Measurements from ENCODE around the gene TSHZ2. TPM values are rescaled to one million over a fixed set of nuclear protein-coding genes. Genes with fewer than 3 reads are reported as not detected.
A peak's percentile ranks its signal among the peaks of the same experiment; 100 is the strongest.

Gene TSHZ2
- total RNA-seq, 2 experiments from 2014 or later: 34.1 to 37.8 TPM

DNA sequence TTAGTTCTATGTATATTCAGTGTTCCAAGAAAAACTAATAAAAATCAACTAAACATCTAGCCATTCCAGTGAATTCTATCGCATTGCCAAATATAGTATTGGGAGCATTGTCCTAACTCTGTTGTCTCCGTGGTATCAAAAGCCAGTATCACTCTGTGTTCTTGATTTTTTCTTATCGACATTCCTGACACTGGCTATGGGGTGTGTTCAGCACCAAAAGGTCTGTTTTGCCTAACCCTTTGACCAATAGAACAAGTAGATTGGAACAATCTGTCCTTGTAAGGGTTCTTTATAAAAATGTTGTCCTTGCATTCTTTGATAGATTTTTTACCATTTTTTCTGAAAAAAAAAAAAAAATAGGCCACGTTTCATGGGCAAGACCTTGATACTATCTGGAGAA, 161.5 kb downstream of the TSHZ2 start:
- no peak overlapping the region for H3K4me3 Mint-ChIP-seq
- CTCF ChIA-PET: interaction anchor here (1.0 kb wide), 1 partner anchor 82 kb away, joined by 3 read pairs; no protein-coding TSS in a partner anchor
- H3K27ac Mint-ChIP-seq: no peak overlapping the region
- H3K36me3 Mint-ChIP-seq (ENCODE audit: low read depth): peaks cover 17% of the 10 kb centered on the region
- no peaks in the 10 kb centered on the region for H3K27me3 Mint-ChIP-seq (ENCODE audit: low read depth)
- H3K4me1 Mint-ChIP-seq (ENCODE audit: low read depth): peaks cover 53% of the 10 kb centered on the region
- no peak for DNase-seq
- no peaks in the 10 kb centered on the region for H3K9me3 Mint-ChIP-seq
- intact Hi-C loops (cut with micrococcal nuclease): no loop called here

DNA sequence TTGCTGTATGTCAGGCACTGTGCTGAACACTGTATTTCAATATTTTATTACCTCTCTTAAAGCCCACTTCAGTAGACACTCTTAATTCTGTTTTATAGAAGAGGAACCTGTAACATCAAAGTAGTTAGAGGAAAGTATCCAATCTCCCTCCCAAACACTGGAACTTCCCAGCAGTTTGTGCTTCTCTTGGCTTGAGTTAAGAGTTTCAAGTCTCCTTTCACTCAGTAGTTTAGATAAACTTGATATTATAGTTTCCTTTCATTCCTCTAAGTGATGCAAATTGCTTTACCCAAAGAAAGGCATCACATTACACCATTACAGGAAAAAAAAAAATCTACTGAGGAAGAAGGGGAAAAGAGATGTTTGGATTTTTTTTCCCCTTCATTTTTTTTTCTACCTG, 164.3 kb downstream of the TSHZ2 start:
- Mint-ChIP-seq H3K4me3 (no peak overlapping the region), H3K27ac (no peak overlapping the region), H3K4me1 (ENCODE audit: low read depth) (peaks cover 60% of the 10 kb centered on the region), H3K36me3 (ENCODE audit: low read depth) (peaks cover 21% of the 10 kb centered on the region), H3K9me3 (no peaks in the 10 kb centered on the region), H3K27me3 (ENCODE audit: low read depth) (no peaks in the 10 kb centered on the region)
- DNase-seq: no peak
- intact Hi-C loops (cut with micrococcal nuclease): no loop called here
- CTCF ChIA-PET: no interaction called here

DNA sequence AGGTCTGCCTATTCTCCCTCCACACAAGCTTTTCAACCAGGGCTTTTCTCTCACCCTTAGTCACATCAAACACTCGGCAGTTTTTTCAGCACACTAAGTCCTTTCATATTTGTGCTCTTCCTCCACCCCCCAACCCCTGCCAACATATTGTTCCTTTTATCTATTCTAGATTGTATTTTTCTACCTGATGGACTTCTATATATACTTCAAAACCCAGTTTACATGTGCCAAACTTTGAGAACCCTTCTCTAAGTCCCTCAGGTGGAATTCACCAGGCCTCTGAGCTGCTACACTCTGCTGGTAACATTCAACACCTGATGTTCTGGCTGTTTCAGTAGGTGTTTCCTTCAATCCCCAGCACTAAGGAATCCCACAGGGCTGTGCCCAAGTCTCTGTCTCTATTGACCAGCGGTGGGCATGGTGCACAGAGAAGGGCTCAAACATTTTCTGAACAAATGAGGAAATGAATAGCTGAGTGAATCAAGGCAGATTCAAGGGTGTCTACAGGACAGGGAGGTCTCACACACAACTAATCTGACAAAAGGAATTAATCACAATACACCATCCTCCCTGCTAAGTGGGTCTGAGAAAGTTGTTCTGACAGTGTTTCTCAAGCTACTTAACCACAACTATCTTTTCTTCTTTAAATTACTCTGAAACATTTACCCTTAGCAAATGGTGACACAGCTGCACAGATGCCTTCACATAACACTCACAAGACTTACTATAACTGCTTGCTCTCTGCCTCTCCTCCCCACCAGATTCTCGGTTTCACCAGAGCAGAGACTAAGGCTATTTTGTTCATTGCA, 166.5 kb downstream of the TSHZ2 start:
- Mint-ChIP-seq H3K36me3 (ENCODE audit: low read depth) (peaks cover 27% of the 10 kb centered on the region), H3K4me3 (no peak overlapping the region), H3K27ac (peak overlapping the region; percentile 87), H3K27me3 (ENCODE audit: low read depth) (no peaks in the 10 kb centered on the region), H3K4me1 (ENCODE audit: low read depth) (peaks cover 56% of the 10 kb centered on the region), H3K9me3 (no peaks in the 10 kb centered on the region)
- CTCF ChIA-PET: interaction anchor here (1.0 to 1.1 kb wide), 3 partner anchors 9 to 78 kb away, joined by 3 to 4 read pairs (median 3); no protein-coding TSS in a partner anchor
- intact Hi-C loops (cut with micrococcal nuclease): loop anchor here (2.0 kb wide), 1 partner anchor 164 kb away; no protein-coding TSS in a partner anchor
- DNase-seq: peak; percentile 62

- H3K27me3 Mint-ChIP-seq (ENCODE audit: low read depth): no peaks in the 10 kb centered on the region
- H3K27ac Mint-ChIP-seq: peak overlapping the region; percentile 3
- H3K4me3 Mint-ChIP-seq: no peak overlapping the region
- CTCF ChIA-PET: no interaction called here
- DNase-seq: no peak
- peaks cover 21% of the 10 kb centered on the region for H3K36me3 Mint-ChIP-seq (ENCODE audit: low read depth)
- intact Hi-C loops (cut with micrococcal nuclease): loop anchor here (10.0 kb wide), 1 partner anchor 793 kb away; no protein-coding TSS in a partner anchor
- H3K9me3 Mint-ChIP-seq: no peaks in the 10 kb centered on the region
- H3K4me1 Mint-ChIP-seq (ENCODE audit: low read depth): peaks cover 75% of the 10 kb centered on the region
These were observed 169.3 kb downstream of the TSHZ2 start for GRCh38 chr20:53141201-53142050.

- peak overlapping the region; percentile 50 for H3K27ac Mint-ChIP-seq
- H3K27me3 Mint-ChIP-seq (ENCODE audit: low read depth): no peaks in the 10 kb centered on the region
- H3K9me3 Mint-ChIP-seq: no peaks in the 10 kb centered on the region
- H3K4me3 Mint-ChIP-seq: no peak overlapping the region
- H3K4me1 Mint-ChIP-seq (ENCODE audit: low read depth): peaks cover 76% of the 10 kb centered on the region
- CTCF ChIA-PET: no interaction called here
- peaks cover 20% of the 10 kb centered on the region for H3K36me3 Mint-ChIP-seq (ENCODE audit: low read depth)
- DNase-seq: no peak
- intact Hi-C loops (cut with micrococcal nuclease): loop anchor here (10.0 kb wide), 1 partner anchor 792 kb away; no protein-coding TSS in a partner anchor
These were observed 170.3 kb downstream of the TSHZ2 start for GRCh38 chr20:53142225-53143127.

- DNase-seq: peak; percentile 73
- H3K36me3 Mint-ChIP-seq (ENCODE audit: low read depth): peaks cover 11% of the 10 kb centered on the region
- intact Hi-C loops (cut with micrococcal nuclease): loop anchor here (1.0 to 10.0 kb wide), 9 partner anchors 8 to 788 kb away; no protein-coding TSS in a partner anchor
- H3K9me3 Mint-ChIP-seq: no peaks in the 10 kb centered on the region
- no peaks in the 10 kb centered on the region for H3K27me3 Mint-ChIP-seq (ENCODE audit: low read depth)
- H3K4me1 Mint-ChIP-seq (ENCODE audit: low read depth): peaks cover 80% of the 10 kb centered on the region
- CTCF ChIA-PET: interaction anchor here (0.7 to 1.5 kb wide), 6 partner anchors 8 to 171 kb away, joined by 3 to 4 read pairs (median 3); no protein-coding TSS in a partner anchor
- H3K4me3 Mint-ChIP-seq: peak overlapping the region; percentile 17
- peak overlapping the region; percentile 87 for H3K27ac Mint-ChIP-seq
These were observed 174.2 kb downstream of the TSHZ2 start for GRCh38 chr20:53146201-53146891.

GRCh38 chr20:53148771-53149147, 176.6 kb downstream of the TSHZ2 start:
- intact Hi-C loops (cut with micrococcal nuclease): loop anchor here (5.0 to 10.0 kb wide), 2 partner anchors 746 to 786 kb away; no protein-coding TSS in a partner anchor

DNA sequence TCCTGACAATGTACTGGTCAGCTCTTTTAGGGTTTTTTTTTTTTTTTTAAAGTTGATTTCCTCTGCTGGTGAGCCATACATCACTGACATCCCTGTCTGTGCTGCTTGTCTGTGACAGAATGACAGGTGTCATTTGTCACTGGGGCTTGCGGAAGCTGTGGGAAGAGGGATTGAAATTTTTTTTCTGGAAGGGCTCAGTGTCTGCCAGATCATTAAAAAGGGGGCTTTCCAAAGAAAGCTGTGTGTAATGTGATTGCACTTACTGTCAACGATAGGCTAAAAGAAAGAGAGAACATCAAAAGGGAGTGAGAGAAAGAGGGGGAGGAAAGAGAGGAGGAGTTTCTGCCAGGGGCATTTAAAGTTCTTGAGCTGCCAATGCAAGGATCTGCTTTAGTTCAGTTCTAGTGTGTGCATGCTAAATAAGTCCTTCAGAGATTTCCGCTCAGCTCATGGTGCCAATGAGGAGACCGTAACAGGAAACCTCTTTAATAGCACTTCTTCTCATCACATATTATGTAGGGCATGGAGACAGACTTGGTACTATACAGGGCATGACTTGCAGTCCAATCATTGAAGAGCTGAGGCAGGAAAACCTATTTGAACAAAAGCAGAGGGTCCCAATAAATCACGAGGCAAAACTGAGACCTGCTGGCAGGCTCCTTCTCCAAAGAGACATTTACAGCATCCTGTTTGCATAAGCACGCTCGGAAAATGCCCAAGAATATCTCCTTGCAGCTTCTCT, 177.2 kb downstream of the TSHZ2 start:
- peaks cover 77% of the 10 kb centered on the region for H3K4me1 Mint-ChIP-seq (ENCODE audit: low read depth)
- no peaks in the 10 kb centered on the region for H3K27me3 Mint-ChIP-seq (ENCODE audit: low read depth)
- no peaks in the 10 kb centered on the region for H3K9me3 Mint-ChIP-seq
- H3K27ac Mint-ChIP-seq: peak overlapping the region; percentile 73
- intact Hi-C loops (cut with micrococcal nuclease): loop anchor here (5.0 to 10.0 kb wide), 2 partner anchors 747 to 785 kb away; no protein-coding TSS in a partner anchor
- no peak for DNase-seq
- H3K4me3 Mint-ChIP-seq: peak overlapping the region; percentile 37
- H3K36me3 Mint-ChIP-seq (ENCODE audit: low read depth): peaks cover 4% of the 10 kb centered on the region
- CTCF ChIA-PET: interaction anchor here (0.6 to 1.1 kb wide), 3 partner anchors 25 to 147 kb away, joined by 3 to 4 read pairs (median 3); no protein-coding TSS in a partner anchor

More at GRCh38 chr20:53148771-53149147, 176.6 kb downstream of the TSHZ2 start:
- no peaks in the 10 kb centered on the region for H3K9me3 Mint-ChIP-seq
- H3K27me3 Mint-ChIP-seq (ENCODE audit: low read depth): no peaks in the 10 kb centered on the region
- H3K4me1 Mint-ChIP-seq (ENCODE audit: low read depth): peaks cover 78% of the 10 kb centered on the region
- DNase-seq: no peak
- H3K27ac Mint-ChIP-seq: peak overlapping the region; percentile 73
- CTCF ChIA-PET: interaction anchor here (0.6 to 1.1 kb wide), 2 partner anchors 26 to 146 kb away, joined by 3 to 4 read pairs; no protein-coding TSS in a partner anchor
- peak overlapping the region; percentile 37 for H3K4me3 Mint-ChIP-seq
- peaks cover 4% of the 10 kb centered on the region for H3K36me3 Mint-ChIP-seq (ENCODE audit: low read depth)

DNA sequence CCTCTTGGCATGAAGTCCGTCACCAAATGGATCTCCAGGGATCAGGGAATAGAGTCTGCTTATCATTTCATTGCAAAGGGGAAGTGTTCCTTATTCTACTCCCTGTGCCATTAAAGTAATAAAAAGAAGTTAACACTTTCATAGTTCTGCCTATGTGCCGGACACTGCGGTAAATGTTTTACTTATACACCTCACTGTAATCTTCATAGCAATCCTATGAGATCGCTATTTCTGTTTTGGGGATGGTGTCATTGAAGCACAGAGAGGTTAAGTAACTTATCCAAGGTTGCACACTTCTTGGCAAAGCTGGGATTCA, 177.7 kb downstream of the TSHZ2 start:
- CTCF ChIA-PET: interaction anchor here (0.8 to 1.1 kb wide), 2 partner anchors 25 to 53 kb away, joined by 3 read pairs; no protein-coding TSS in a partner anchor
- Mint-ChIP-seq H3K36me3 (ENCODE audit: low read depth) (peaks cover 4% of the 10 kb centered on the region), H3K9me3 (no peaks in the 10 kb centered on the region), H3K4me1 (ENCODE audit: low read depth) (peaks cover 81% of the 10 kb centered on the region), H3K4me3 (no peak overlapping the region), H3K27me3 (ENCODE audit: low read depth) (no peaks in the 10 kb centered on the region), H3K27ac (peak overlapping the region; percentile 73)
- intact Hi-C loops (cut with micrococcal nuclease): loop anchor here (5.0 to 10.0 kb wide), 3 partner anchors 655 to 785 kb away; no protein-coding TSS in a partner anchor
- DNase-seq: no peak

DNA sequence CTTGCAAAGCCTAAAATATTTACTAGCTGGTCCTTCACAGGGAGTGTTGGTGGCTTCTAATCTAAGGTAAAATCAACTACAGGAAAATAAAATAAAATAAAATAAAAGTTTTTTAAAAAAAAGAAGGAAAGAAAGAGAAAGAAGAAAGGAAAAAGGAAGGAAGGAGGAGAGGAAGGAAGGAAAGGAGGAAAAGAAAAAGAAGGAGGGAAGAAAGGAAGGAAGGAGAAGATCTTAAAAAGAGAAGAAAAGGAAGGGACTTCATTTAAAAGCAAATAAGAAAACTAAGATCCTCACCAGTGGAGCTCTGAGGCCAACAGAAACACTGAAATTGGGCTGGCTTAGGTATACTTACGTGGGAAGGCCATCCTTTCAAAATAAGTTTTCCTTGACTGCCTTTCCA, 178.4 kb downstream of the TSHZ2 start:
- H3K4me1 Mint-ChIP-seq (ENCODE audit: low read depth): peaks cover 81% of the 10 kb centered on the region
- CTCF ChIA-PET: interaction anchor here (0.8 kb wide), 1 partner anchor 52 kb away, joined by 3 read pairs; no protein-coding TSS in a partner anchor

More for the DNA sequence above, 178.4 kb downstream of the TSHZ2 start:
- Mint-ChIP-seq H3K27me3 (ENCODE audit: low read depth) (no peaks in the 10 kb centered on the region), H3K4me3 (no peak overlapping the region), H3K9me3 (no peaks in the 10 kb centered on the region), H3K36me3 (ENCODE audit: low read depth) (peaks cover 4% of the 10 kb centered on the region), H3K27ac (no peak overlapping the region)
- intact Hi-C loops (cut with micrococcal nuclease): loop anchor here (10.0 kb wide), 1 partner anchor 656 kb away; no protein-coding TSS in a partner anchor
- DNase-seq: no peak

Data from activated naive CD4-positive, alpha-beta T cell treated with anti-CD3 and anti-CD28 coated beads for 36 hours (primary cell).